DMS53 treated with DMSO at 0.1 percent for 48 hours (cell line): ENCODE measurements around the gene SMPD3.
A peak's percentile ranks its signal among the peaks of the same experiment; 100 is the strongest.
"Not testable (repeated sequence)": the region's sequence is repeated elsewhere in the genome, so short reads cannot be mapped to it uniquely, and the experiment has no call there.

Experiments
- DNase-seq: peaks from one replicate; lab custom pipeline; 2025; ENCODE audit not compliant: unreplicated experiment; lab: John Stamatoyannopoulos, UW

Gene SMPD3

GRCh38 chr16:68448360-68448970, at the start of gene SMPD3:
Gene SMPD3 (minus strand): TSS chr16:68448508. CDS start chr16:68372181, 76,327 bp downstream.
- peak; percentile 94 for DNase-seq

GRCh38 chr16:68496689-68497088, 48.4 kb upstream of the SMPD3 start:
- no peak for DNase-seq

DNA sequence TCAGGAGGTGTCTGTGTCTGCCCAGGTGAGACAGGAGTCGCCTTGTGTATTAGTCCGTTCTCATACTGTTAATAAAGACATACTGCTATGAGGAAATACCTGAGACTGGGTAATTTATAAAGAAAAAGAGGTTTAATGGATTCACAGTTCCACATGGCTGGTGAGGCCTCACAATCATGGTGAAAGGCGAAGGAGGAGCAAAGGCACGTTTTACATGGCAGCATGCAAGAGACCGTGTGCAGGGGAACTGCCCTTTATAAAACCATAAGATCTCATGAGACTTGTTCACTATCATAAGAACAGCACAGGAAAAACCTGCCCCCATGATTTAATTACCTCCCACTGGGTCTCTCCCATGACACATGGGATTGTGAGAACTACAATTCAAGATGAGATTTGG, 46.0 kb upstream of the SMPD3 start:
- DNase-seq: not testable (repeated sequence)

GRCh38 chr16:68493412-68494070, 45.2 kb upstream of the SMPD3 start:
- no peak for DNase-seq

DNA sequence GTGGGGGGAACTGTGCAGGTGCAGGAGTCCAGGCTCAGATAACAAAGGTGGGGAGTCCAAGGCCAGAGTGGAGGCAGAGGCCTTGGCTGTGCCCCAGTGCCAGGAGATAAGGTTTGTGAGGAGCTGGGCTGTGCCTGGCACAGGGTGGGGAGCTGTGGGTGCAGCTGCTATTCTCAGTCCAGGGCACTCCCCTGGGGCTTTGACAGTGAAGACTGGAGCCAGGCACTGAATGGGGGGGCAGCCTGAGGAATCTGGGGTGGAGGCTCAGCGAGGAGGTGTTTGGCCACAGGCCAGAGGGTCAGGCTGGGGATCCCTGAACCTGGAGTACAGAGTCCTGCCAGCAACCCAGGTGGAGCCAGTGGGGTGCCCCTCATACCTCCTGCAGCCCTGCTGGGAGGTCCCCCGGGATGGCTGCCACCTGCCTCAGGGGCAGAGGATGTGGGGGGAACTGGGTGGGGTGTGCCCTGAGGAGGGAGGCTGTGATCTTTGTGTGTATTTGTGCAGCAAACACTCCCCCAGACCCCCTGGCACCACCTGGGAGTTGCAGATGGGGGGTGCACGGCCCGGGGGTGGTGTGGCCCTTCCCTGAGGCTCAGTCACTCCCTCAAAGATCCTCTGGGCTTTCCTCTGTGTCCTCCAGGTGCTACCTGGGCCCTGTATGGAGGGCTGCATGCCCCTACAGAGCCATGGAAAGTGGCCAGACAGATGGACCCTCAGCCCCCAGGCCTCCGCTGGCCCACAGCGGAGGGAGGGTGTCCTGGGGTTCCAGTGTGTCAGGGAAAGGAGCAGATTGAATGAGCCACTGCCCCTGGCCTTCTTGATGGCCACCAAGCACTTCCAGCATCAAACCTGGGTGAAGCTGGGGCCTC, 44.5 kb upstream of the SMPD3 start:
- no peak for DNase-seq

GRCh38 chr16:68492151-68492542, 43.8 kb upstream of the SMPD3 start:
- DNase-seq: no peak

DNA sequence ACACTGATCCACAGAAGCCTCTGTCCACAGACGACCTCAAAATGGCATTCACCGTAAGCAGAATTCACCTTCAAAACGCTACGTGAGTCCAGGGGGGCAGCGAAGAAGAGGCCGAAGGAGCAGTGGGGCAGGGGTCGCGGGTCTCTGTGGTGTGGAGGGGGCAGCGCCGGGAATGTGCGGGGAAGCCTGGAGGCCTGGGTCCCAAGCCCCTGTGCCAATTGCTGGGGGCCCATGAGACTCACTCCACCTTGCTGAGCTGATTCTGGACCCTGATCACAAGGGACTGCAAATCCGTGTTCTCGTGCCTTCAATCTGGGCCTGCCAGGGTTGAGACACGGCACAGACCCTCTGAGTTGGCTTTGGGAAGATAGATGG, 43.3 kb upstream of the SMPD3 start:
- DNase-seq: no peak

DNA sequence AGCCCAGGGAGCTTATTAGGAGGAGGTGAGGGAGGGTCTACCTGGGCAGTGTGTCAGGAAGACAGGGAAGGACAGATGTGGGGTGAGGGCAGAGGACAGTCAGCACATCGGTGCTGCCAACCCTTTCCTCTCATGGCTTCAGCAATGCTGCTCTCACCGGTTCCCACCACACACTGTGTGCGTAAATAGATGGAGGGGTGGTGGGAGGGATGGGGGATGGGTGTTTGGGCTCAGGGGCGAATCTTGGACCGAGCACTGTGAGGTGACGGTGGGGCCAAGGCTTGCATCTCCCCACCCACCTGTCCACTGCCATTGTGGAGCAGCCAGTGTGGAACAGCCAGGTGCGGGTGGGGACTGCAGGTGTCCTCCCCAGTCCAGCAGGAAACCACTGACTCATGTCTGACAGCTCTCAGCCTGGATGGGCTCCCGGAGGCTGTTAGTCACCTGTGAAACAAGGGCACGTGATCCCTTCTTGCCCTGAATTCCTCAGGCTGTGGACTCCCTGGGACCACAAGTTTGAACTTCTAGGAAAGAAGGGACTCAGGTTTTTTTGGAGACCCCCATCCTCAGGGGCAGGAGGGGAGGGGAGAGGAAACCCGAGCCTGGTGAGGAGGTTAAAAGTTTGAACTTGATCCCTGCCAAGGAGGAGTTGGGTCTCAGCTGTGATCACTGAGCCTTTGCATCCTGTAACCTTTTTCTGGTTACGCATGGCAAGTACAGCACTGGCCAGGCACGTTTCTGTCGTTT, 42.7 kb upstream of the SMPD3 start:
- peak; percentile 65 for DNase-seq

GRCh38 chr16:68490358-68490757, 42.0 kb upstream of the SMPD3 start:
- no peak for DNase-seq

DNA sequence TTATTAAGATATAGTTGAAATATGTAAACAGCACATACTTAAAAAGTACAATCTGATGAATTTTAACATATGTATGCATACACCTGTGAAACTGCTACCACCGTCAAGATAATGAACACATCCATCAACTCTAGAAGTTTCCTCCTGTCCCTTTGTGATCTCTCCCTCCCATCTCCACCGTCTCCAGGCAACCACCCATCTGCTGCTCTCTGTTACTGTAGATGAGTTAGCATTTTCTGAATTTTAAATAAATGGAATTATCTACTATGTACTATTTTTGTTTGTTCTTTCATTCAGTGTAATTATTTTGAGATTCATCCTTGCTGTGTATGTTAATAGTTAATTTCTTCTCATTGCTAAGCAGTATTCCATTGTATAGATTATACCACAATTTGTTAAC, 40.2 kb upstream of the SMPD3 start:
- no peak for DNase-seq

GRCh38 chr16:68487669-68488068, 39.4 kb upstream of the SMPD3 start:
- no peak for DNase-seq

DNA sequence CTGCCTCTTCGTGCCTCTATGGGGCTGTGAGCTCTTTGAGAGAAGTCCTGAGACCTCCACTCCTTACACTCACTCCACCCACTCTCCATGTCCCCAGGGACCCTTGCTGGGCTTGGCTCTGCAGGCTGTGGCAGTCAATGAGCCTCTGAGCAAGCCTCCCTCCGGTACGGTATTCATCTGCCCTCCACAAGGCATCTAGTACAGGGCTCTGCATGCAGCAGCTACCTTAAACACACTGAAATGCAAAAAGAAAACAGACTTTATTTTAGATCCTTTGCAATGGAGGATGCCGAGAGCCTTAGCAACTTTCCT, 38.9 kb upstream of the SMPD3 start:
- no peak for DNase-seq

DNA sequence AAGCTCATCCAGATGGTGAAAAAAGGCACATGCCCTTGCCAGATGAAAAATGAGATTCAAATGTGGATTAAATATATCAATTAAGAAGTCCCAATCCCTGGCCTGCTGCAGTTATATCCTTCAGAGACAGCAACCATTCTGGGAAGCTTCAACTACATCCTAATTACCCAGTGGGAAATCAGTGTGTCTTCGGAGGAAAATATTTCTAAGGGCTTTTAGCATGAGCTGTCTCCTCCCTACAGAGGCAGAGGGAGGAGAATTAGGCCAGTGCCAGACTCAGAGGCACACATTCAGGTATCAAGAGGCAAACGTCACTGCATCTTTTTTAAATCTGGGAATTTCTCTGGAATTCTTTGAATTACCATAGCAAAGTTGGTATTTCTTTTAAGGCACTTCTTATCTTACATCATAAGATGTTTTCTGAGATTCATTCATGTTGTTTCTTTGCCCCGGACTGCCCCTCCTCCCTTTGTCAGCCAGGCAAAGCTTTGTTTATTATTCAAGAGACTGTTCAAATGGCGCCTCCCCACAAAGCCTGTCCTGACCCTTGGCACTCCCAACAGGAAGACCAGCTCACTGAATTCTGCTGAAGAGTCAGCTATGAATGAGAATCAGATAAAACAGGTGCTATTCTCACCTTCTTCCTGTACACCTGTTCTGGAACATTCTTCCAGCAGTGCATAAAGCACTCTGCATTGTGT, 38.3 kb upstream of the SMPD3 start:
- DNase-seq: no peak

DNA sequence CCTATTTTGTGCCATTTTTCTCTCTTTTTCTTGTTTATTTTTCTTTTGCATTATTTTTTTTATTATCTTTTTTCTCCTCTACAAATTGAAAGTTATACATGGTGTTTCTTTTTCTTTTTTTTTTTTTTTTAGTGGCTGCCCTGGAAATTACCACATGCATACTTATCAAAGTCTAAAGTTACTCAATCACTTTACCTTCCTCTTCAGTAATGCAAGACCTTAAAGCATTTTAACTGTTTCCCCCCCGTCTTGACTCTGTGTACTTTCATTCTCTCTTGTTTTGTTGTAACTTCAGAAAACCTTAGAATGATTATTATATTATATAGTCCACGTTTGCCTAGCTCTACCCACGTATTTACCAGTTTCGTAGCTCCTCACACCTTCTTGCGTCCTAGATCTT, 33.3 kb upstream of the SMPD3 start:
- no peak for DNase-seq

DNA sequence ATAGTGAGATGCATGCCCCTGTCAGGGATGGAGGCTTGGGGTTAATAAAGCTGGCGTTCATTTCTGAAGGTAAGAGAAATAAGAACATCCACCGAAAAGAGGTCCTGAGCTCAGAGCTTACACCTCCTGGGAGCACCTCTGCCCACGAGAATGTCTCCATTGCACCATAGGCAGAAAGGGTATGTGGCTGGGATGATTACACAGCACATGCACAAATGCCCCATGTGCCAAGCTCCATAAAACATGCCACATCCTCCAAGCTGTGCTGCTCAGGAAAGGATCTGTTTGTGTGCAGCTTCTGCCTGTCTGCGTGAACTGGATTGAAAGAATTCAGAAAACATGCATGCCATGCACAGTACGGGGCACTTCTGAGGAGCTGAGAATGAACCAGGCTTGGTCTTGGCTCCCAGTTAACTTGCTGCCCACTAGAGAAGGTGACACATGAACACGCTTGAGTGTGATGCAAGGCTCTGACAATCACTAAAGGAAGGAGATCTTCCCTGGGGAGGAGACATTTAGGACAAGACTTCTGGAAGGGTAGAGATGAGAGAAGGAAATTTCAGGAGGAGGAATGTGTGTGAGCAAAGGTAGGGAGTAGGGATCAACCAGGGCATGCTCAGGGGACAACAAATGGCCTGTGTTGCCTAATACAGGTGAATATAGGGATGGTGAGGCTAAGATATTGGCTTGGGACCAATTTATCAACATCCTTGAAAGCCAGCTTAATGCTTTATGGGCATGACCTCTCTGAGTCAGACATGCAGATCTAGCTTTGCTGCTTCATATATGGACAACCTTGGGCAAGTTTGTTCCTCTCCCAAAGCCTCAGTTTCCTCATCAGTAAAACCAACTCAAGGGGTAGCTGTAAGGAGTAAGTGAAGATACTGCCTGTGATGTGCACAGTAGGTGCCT, 32.0 kb upstream of the SMPD3 start:
- DNase-seq: no peak

DNA sequence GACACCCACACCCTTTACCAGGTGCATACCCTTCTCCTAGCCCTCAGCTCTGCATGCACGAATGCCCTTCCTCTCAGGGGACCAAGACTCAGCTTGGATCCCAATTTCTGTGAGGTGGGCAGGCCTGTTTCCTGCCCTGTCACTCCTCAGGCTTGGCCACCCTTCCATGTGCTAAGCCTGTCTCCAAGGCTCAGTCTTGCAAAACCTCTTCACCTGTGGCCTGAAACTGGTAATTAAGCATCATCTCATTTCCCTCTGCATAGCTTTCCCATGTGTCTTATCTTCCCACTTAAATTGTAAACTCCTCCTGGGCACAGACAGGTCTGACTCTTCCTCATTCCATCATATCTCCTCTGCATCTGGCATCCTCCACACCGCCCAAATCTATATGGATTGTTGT, 31.0 kb upstream of the SMPD3 start:
- DNase-seq: no peak

DNA sequence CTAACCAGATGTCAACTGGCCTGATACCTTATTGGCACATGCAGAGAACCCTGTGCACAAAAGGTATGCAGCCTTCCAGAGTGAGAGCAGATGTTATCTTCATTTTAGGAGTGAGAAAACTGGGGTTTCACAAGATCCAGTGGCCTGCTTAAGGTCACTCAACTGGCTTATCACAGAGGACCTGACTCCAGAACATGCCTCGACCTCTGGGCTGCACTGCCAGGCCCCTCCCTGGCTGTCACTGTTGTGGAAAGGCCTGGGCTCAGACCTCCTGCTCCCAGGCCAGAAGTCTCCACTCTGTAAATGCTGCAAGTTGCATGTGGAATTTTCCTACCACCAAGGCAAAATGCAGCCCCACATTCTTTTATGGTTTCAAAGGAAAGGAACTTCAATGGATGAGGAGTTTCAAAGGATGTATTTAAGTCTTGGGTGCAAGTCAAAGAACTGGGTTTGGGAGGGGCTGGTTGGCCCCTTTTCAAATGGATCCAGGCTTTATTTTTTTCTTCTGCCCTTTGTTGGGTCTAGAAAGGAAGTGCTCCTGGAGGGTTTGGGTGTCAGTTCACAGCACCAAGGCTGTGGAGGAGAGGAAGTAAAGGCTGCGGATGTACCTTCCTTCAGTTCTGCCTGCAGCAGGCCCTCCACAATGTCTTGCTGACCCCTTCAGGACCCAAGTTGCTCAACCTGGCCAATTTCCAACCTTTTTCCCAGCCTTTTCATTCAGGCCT, 30.4 kb upstream of the SMPD3 start:
- no peak for DNase-seq

DNA sequence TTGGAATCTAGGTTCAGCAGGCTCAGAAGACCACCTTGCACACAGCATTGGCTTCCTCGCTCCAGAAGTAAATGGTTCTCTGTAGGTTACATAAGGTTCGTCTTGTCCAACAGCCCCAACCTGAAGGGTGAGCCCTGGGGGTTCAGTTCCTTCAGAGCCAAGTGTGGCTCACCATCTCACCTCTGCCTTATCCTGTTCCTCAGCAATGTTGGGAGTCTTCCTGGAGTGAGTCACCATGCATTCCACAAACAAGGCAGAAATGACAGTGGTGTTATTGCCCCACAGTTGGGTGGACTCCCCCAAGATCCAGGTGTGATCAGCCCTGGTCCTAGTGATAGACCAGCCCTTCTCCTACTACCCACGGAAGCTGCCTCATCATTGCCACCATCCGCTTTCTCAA, 26.8 kb upstream of the SMPD3 start:
- no peak for DNase-seq

DNA sequence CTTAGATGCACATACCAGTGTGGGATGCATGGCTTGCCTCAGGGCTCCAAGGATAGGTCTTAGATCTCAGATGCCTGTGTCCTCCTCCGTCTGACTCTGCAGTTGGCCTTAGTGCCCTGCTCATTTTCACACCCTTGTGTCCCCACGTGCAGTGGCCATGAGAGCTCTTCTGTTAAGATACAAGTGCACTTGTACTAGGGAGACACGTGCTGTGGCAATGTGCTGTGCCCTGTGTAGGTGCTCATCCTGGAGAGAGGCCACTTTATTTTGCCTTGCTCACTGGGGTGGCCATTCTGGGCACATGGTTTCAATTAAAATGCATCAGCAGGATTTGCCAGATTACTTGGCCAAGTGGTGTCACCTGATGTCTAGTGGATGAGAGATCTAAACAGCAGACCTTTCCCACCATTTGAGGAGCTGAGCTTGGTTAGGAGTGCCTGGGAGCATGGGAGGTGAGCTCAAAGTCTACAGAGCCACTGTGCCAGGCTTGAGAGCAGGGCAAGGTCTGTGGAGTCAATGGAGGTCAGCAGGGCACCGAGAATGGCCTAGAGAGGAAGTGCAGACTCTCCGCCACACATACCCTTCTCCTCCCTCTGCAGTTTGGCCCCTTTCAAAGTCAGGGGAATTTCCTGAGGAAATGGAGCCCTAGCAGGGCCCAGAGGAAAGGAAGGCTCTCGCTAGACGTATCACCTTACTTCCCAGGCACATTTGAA, 25.2 kb upstream of the SMPD3 start:
- DNase-seq: no peak
